Measurements from ENCODE around the gene RBM22. TPM values are rescaled to one million over a fixed set of nuclear protein-coding genes. Genes with fewer than 3 reads are reported as not detected.

The RBM22 gene
- total RNA-seq, 1 donor from 2014 or later, result 74.0 TPM

DNA sequence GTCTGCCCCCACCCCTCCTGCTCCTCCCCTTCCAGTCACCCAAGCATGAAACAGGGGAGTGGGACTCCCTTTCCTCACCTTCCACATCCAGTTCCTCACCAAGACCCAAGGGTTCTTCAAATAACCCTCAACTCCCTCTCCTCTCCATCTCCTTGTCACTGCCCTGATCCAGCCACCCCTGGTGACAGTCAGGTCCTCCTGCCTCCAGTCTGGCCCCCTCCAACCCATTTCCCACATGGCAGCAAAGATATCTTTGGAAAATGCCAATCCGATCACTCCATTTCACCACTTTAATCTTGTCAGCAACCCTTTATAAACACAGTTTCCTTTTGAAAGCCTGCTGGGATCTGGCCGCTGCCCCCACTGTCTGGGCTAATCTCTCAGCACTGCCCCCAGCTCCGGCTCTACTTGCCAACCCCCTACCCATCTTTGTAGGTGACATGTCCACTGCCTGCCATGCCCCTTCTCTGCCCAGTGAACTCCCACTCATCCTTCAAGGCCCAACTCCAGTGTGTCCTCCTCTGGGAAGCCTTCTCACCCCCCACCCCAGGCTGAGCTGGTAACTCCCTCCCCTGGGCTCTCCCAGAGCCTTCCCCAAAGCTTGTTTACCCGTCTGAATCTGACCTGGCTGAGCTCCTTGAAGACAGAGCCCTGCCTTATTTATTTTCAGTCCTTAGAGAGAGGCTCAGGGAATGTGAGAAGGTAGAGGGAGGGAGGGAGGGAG, 40.6 kb downstream of the RBM22 start:
- no peak for DNase-seq
- H3K27ac Mint-ChIP-seq, result no peak overlapping the region
- H3K36me3 Mint-ChIP-seq (ENCODE audit: low read depth), result no peaks in the 10 kb centered on the region
- H3K9me3 Mint-ChIP-seq, result no peaks in the 10 kb centered on the region
- H3K4me1 Mint-ChIP-seq, result peaks cover 13% of the 10 kb centered on the region
- ChIA-PET CTCF (interaction anchor here (1.1 kb wide), 1 partner anchor 100 kb away, joined by 4 read pairs; no protein-coding TSS in a partner anchor), POLR2A (no interaction called here)
- no peak overlapping the region for H3K4me3 Mint-ChIP-seq
- intact Hi-C loops (cut with micrococcal nuclease), result no loop called here
- peaks cover 1% of the 10 kb centered on the region for H3K27me3 Mint-ChIP-seq
- TF ChIP-seq, protein P1, sequence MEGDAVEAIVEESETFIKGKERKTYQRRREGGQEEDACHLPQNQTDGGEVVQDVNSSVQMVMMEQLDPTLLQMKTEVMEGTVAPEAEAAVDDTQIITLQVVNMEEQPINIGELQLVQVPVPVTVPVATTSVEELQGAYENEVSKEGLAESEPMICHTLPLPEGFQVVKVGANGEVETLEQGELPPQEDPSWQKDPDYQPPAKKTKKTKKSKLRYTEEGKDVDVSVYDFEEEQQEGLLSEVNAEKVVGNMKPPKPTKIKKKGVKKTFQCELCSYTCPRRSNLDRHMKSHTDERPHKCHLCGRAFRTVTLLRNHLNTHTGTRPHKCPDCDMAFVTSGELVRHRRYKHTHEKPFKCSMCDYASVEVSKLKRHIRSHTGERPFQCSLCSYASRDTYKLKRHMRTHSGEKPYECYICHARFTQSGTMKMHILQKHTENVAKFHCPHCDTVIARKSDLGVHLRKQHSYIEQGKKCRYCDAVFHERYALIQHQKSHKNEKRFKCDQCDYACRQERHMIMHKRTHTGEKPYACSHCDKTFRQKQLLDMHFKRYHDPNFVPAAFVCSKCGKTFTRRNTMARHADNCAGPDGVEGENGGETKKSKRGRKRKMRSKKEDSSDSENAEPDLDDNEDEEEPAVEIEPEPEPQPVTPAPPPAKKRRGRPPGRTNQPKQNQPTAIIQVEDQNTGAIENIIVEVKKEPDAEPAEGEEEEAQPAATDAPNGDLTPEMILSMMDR (IDR thresholded peaks at IDR 0.05), result no peak
- ATAC-seq (ENCODE audit: low read depth), result no peak

DNA sequence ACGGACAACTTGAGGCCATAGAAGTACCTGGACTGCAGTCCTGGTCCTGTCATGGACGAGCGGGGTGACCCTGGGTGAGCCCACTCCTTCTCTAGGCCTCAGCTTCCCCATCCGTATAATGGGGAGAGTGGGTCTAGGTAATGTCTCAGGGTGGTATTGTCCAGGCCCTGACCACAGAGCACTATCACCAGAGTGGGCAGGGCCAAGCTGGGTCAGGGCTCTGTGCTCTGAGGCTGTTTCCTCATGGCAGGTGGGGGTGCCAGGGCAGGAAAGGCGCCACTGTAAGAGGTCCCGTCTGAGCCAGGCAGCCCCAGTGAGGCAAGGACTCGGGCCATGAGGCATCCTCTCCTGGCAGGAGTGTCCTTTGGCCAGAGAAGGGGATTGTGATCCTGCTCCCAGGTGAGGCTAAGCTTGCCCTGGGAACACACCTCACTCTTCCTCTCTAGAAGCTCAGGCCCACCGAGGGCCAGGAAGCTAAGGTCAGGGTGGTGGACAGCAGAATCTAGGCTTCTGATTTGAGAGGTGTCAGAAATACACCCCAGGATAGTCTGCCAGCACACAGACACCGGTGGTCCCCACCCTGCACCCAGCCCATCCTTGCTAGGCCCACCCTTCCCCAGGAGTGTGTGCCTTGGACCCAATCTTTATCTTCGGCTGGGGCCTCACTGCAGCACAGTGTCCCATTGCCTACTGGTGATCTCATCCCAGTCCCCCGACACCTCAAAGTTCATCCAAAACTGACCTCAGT, 41.3 kb downstream of the RBM22 start:
- intact Hi-C loops (cut with micrococcal nuclease), result no loop called here
- POLR2A ChIA-PET, result no interaction called here

DNA sequence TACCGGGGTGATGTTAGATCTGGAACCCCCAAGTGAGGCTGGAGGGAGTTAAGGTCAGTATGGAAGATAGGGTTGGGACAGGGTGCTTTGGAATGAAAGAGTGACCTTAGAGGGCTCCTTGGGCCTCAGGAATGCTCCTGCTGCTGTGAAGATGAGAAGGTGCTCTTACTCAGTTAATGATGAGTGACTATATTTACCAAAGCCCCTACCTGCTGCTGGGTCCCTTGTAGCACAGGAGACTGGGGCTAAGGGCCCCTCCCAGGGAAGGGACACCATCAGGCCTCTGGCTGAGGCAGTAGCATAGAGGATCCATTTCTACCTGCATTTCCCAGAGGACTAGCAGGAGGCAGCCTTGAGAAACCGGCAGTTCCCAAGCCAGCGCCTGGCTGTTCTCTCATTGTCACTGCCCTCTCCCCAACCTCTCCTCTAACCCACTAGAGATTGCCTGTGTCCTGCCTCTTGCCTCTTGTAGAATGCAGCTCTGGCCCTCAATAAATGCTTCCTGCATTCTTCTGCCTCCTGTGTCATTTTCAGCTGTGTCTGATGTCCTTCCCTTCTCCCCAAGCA, 42.1 kb downstream of the RBM22 start:
- intact Hi-C loops (cut with micrococcal nuclease), result no loop called here
- Mint-ChIP-seq H3K4me1 (peaks cover 16% of the 10 kb centered on the region), H3K4me3 (no peak overlapping the region), H3K27ac (no peak overlapping the region), H3K27me3 (peaks cover 1% of the 10 kb centered on the region), H3K36me3 (ENCODE audit: low read depth) (no peaks in the 10 kb centered on the region), H3K9me3 (no peaks in the 10 kb centered on the region)
- TF ChIP-seq, protein P1 (IDR thresholded peaks at IDR 0.05), result no peak
- DNase-seq, result no peak
- CTCF ChIA-PET, result interaction anchor here (1.1 kb wide), 1 partner anchor 99 kb away, joined by 4 read pairs; no protein-coding TSS in a partner anchor
- no peak for ATAC-seq (ENCODE audit: low read depth)
- POLR2A ChIA-PET, result no interaction called here

More for the DNA sequence above, 41.3 kb downstream of the RBM22 start:
- Mint-ChIP-seq H3K4me3 (no peak overlapping the region), H3K36me3 (ENCODE audit: low read depth) (no peaks in the 10 kb centered on the region), H3K27me3 (peaks cover 1% of the 10 kb centered on the region), H3K27ac (no peak overlapping the region), H3K9me3 (no peaks in the 10 kb centered on the region), H3K4me1 (peaks cover 13% of the 10 kb centered on the region)
- CTCF ChIA-PET, result interaction anchor here (1.1 kb wide), 1 partner anchor 99 kb away, joined by 4 read pairs; no protein-coding TSS in a partner anchor
- ATAC-seq (ENCODE audit: low read depth) (no peak), DNase-seq (no peak)
- TF ChIP-seq, protein P1 (IDR thresholded peaks at IDR 0.05), result no peak

DNA sequence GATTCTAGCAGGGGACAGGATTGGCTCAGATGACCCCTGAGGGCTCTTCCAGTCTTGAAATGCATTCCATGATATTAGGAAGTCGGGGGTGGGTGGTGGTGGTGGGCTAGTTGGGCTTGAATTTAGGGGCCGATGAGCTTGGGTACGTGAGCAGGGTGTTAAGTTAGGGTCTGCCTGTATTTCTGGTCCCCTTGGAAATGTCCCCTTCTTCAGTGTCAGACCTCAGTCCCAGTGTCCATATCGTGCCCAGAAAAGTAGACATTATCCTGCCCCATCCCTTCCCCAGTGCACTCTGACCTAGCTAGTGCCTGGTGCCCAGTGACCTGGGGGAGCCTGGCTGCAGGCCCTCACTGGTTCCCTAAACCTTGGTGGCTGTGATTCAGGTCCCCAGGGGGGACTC, 42.7 kb downstream of the RBM22 start:
- no peaks in the 10 kb centered on the region for H3K9me3 Mint-ChIP-seq
- intact Hi-C loops (cut with micrococcal nuclease), result no loop called here
- TF ChIP-seq, protein P1 (IDR thresholded peaks at IDR 0.05), result no peak
- H3K4me3 Mint-ChIP-seq, result no peak overlapping the region
- ATAC-seq (ENCODE audit: low read depth) (no peak), DNase-seq (no peak)
- no peak overlapping the region for H3K27ac Mint-ChIP-seq
- no peaks in the 10 kb centered on the region for H3K36me3 Mint-ChIP-seq (ENCODE audit: low read depth)
- no peaks in the 10 kb centered on the region for H3K27me3 Mint-ChIP-seq
- ChIA-PET POLR2A (interaction anchor here (0.5 to 2.5 kb wide), 3 partner anchors 31 to 208 kb away, joined by 3 to 12 read pairs (median 4); partner anchors contain the start of gene RPS14), CTCF (interaction anchor here (0.7 to 7.3 kb wide), 2 partner anchors 97 to 169 kb away, joined by 3 to 122 read pairs; no protein-coding TSS in a partner anchor)
- H3K4me1 Mint-ChIP-seq, result peaks cover 16% of the 10 kb centered on the region
